Measurements from ENCODE around the gene C10orf62.

The C10orf62 gene

DNA sequence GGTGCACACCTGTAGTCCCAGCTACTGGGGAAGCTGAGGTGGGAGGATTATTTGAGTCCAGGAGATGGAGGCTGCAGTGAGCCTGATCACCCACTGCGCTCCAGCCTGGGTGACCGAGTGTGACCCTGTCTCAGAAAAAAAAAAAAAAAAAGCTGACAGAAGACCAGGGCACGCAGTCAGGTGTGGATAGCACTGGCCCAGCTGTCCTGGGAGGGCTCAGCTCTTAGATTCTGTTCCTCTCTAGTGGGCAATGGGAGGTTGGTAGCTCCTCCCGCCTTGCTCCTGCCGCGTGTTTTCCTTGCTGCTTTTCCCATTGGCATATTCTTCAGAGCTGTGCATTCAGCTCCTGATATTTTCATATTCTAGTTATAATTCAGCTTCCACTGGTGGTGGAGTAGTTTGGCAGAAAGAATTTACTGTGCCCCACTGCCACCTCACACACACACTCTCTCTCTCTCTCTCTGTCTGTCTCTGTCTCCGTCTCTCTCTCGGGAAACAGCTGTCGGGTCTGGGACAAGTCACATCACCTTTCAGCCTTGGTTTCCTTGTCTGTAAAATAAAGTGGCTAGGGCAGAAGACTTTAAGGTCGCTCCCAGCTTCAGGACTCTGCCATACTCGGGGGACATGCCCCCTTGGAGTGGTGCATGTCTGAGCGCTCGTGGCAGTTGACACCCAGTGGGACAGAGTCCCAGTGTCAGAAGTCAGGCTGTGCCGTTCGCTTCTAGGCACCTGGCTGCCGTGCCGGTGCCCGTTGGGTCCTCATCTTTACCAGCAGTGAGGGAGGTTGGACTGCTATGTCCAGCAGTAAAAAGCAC is 42.9 kb upstream of the C10orf62 start (continued):
- TF ChIP-seq ZNF184 (tag by site-specific recombination; IDR thresholded peaks at IDR 0.05) (no peak), ZNF214 (tag by site-specific recombination; IDR thresholded peaks at IDR 0.05; ENCODE audit: borderline replicate concordance) (no peak), HOXC10 (CRISPR knock-in tag; IDR thresholded peaks at IDR 0.05) (no peak), ZNF416 (tag by site-specific recombination; IDR thresholded peaks at IDR 0.05) (no peak), ZNF423 (tag by site-specific recombination; IDR thresholded peaks at IDR 0.05) (no peak), ZBTB10 (tag by site-specific recombination; IDR thresholded peaks at IDR 0.05) (no peak), SALL2 (tag by site-specific recombination; IDR thresholded peaks at IDR 0.05; ENCODE audit: borderline replicate concordance) (no peak), PRDM1 (tag by site-specific recombination; IDR thresholded peaks at IDR 0.05) (no peak)

DNA sequence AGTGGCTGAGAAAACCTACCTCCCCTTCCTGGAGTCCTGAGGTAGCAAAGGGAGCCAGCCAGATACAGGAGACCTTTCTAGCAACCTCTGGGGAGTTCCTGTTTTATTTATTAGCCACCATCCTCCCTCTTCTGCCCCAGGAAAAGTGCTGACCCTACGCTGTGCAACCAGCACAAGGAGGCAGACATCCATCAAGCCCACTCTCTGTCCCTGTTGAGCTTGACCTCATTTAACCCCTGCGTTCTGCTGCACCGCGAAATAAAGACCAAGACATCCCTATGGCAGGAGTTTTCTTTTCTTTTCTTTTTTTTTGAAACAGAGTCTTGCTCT is 42.3 kb upstream of the C10orf62 start:
- no peak overlapping the region for H3K27ac ChIP-seq (ENCODE audit: extremely low read depth, low read depth, low read length)
- TF ChIP-seq HOXD13 (CRISPR knock-in tag; IDR thresholded peaks at IDR 0.05; ENCODE audit: borderline replicate concordance) (no peak), ZBTB20 (tag by site-specific recombination; IDR thresholded peaks at IDR 0.05) (no peak), ZNF624 (tag by site-specific recombination; IDR thresholded peaks at IDR 0.05) (no peak), ZNF404 (tag by site-specific recombination; IDR thresholded peaks at IDR 0.05) (no peak), ZNF645 (tag by site-specific recombination; IDR thresholded peaks at IDR 0.05) (no peak)
- ChIA-PET CTCF (interaction anchor here (0.7 to 4.1 kb wide), 3 partner anchors 12 to 83 kb away, joined by 3 to 24 read pairs (median 6); no protein-coding TSS in a partner anchor), POLR2A (interaction anchor here (1.2 kb wide), 1 partner anchor 49 kb away, joined by 3 read pairs; the partner anchor contains the start of gene UBTD1)
- peaks cover 14% of the 10 kb centered on the region; the same call in 1 of the 2 replicates for H3K4me1 ChIP-seq (ENCODE audit: control insufficient read depth, insufficient read depth, low read length)
- no peaks in the 10 kb centered on the region for H3K9me3 ChIP-seq (ENCODE audit: control insufficient read depth, insufficient read depth, low read depth, low read length)
- H3K36me3 ChIP-seq (ENCODE audit: control insufficient read depth in 2 of 2, insufficient read depth in 1 of 2, low read length in 2 of 2) = no peaks in the 10 kb centered on the region
- H3K4me3 ChIP-seq (ENCODE audit: low read depth, low read length) = no peak overlapping the region

GRCh38 chr10:97547962-97548361 is 41.6 kb upstream of the C10orf62 start:
- Histone ChIP-seq H3K36me3 (ENCODE audit: control insufficient read depth in 2 of 2, insufficient read depth in 1 of 2, low read length in 2 of 2) (no peaks in the 10 kb centered on the region), H3K9me3 (ENCODE audit: control insufficient read depth, insufficient read depth, low read depth, low read length) (no peaks in the 10 kb centered on the region), H3K4me1 (ENCODE audit: control insufficient read depth, insufficient read depth, low read length) (peaks cover 9% of the 10 kb centered on the region; the same call in 1 of the 2 replicates), H3K4me3 (ENCODE audit: low read depth, low read length) (no peak overlapping the region), H3K27ac (ENCODE audit: extremely low read depth, low read depth, low read length) (no peak overlapping the region)
- no peak for TF ChIP-seq OVOL3 (tag by site-specific recombination; IDR thresholded peaks at IDR 0.05)
- TF ChIP-seq, protein P1, sequence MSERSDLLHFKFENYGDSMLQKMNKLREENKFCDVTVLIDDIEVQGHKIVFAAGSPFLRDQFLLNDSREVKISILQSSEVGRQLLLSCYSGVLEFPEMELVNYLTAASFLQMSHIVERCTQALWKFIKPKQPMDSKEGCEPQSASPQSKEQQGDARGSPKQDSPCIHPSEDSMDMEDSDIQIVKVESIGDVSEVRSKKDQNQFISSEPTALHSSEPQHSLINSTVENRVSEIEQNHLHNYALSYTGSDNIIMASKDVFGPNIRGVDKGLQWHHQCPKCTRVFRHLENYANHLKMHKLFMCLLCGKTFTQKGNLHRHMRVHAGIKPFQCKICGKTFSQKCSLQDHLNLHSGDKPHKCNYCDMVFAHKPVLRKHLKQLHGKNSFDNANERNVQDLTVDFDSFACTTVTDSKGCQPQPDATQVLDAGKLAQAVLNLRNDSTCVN (tag by site-specific recombination; optimal IDR thresholded peaks at IDR 0.05) = no peak
- TF ChIP-seq ZNF701 (tag by site-specific recombination; IDR thresholded peaks at IDR 0.05) = no peak
- POLR2A ChIA-PET = interaction anchor here (1.2 kb wide), 1 partner anchor 36 kb away, joined by 3 read pairs; the partner anchor contains the start of gene HOGA1
- CTCF ChIA-PET = interaction anchor here (0.6 to 4.1 kb wide), 4 partner anchors 13 to 84 kb away, joined by 3 to 24 read pairs (median 8); no protein-coding TSS in a partner anchor

All from HEK293 (cell line).